Body of pancreas (tissue), 2 donors: Measurements from ENCODE around the gene SLC47A2. TPM values are rescaled to one million over a fixed set of nuclear protein-coding genes. Genes with fewer than 3 reads are reported as not detected.

Source experiments
- small RNA-seq: library from RNA; depleted of rRNA; stranded (forward); fragments of <200 nt; gene quantifications from one replicate; pipeline ENCODE3, GENCODE V24; 2016
- total RNA-seq, 2 donors: library from RNA; depleted of rRNA; stranded (reverse); fragments of >200 nt; gene quantifications; one replicate each; pipeline ENCODE4 v1.1.0, GENCODE V29; 2016

Gene SLC47A2
- total RNA-seq, 2 donors from 2014 or later: 0.26 TPM; not detected in 1

Small RNA genes within 50 kb of the gene (small RNA-seq; reads per million reads assigned to genes)
- not detected for gene RF00322

Other genes with a start within 250 kb of the SLC47A2 start
- not detected for gene SLC47A1, start 182.7 kb downstream of the SLC47A2 start, total RNA-seq
- gene ALDH3A2, start 67.8 kb downstream of the SLC47A2 start, total RNA-seq: 100 to 1,000 TPM; 128 to 131 TPM
- gene ALDH3A1, start 31.7 kb upstream of the SLC47A2 start, total RNA-seq: 1 to 10 TPM in 1 of 2 donors, under 1 TPM in 1; 0.33 to 1.8 TPM
- gene ULK2, start 151.4 kb upstream of the SLC47A2 start, total RNA-seq: 10 to 100 TPM; 10.1 to 28.3 TPM